ENCODE measurements around the gene ADD2.

DNA sequence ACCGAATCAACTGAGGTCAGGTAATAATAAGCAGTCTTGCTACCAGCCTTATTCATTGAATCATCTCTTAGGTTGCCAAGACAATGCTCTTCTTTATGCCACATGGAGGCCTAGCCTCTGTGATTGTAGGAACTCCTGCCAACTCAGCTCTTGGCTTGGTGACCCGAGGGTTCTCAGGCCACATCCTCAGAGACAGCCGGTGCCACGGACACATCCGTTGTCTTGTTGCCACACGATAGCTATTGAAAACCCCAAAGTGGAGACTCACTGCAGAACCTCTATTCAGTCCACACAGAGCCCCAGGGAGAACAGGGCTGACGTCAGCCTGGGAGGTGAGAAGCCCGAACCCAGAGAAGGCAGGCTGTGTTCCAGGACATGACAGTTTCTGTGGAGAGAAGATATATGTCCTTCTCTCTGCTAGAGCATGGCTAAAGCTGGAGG is 160.9 kb downstream of the ADD2 start:
- TF ChIP-seq, protein P1, sequence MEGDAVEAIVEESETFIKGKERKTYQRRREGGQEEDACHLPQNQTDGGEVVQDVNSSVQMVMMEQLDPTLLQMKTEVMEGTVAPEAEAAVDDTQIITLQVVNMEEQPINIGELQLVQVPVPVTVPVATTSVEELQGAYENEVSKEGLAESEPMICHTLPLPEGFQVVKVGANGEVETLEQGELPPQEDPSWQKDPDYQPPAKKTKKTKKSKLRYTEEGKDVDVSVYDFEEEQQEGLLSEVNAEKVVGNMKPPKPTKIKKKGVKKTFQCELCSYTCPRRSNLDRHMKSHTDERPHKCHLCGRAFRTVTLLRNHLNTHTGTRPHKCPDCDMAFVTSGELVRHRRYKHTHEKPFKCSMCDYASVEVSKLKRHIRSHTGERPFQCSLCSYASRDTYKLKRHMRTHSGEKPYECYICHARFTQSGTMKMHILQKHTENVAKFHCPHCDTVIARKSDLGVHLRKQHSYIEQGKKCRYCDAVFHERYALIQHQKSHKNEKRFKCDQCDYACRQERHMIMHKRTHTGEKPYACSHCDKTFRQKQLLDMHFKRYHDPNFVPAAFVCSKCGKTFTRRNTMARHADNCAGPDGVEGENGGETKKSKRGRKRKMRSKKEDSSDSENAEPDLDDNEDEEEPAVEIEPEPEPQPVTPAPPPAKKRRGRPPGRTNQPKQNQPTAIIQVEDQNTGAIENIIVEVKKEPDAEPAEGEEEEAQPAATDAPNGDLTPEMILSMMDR (conservative IDR thresholded peaks at IDR 0.05; ENCODE audit: low read depth in 2 of 2): no peak
- TF ChIP-seq EZH2 (IDR thresholded peaks at IDR 0.05; ENCODE audit: low read depth, unreplicated experiment) (no peak), EZH2phosphoT487 (IDR thresholded peaks at IDR 0.05; ENCODE audit: unreplicated experiment) (no peak), POLR2AphosphoS5 (IDR thresholded peaks at IDR 0.05; ENCODE audit: low read depth) (no peak), NANOG (IDR thresholded peaks at IDR 0.05; ENCODE audit: borderline replicate concordance) (no peak), STAT1 (IDR thresholded peaks at IDR 0.05; ENCODE audit: unreplicated experiment) (no peak), JUNB (IDR thresholded peaks at IDR 0.05; ENCODE audit: unreplicated experiment) (no peak), ZNF331 (CRISPR knock-in tag; IDR thresholded peaks at IDR 0.05; ENCODE audit: low read depth) (no peak)
- TF ChIP-seq, protein P2, sequence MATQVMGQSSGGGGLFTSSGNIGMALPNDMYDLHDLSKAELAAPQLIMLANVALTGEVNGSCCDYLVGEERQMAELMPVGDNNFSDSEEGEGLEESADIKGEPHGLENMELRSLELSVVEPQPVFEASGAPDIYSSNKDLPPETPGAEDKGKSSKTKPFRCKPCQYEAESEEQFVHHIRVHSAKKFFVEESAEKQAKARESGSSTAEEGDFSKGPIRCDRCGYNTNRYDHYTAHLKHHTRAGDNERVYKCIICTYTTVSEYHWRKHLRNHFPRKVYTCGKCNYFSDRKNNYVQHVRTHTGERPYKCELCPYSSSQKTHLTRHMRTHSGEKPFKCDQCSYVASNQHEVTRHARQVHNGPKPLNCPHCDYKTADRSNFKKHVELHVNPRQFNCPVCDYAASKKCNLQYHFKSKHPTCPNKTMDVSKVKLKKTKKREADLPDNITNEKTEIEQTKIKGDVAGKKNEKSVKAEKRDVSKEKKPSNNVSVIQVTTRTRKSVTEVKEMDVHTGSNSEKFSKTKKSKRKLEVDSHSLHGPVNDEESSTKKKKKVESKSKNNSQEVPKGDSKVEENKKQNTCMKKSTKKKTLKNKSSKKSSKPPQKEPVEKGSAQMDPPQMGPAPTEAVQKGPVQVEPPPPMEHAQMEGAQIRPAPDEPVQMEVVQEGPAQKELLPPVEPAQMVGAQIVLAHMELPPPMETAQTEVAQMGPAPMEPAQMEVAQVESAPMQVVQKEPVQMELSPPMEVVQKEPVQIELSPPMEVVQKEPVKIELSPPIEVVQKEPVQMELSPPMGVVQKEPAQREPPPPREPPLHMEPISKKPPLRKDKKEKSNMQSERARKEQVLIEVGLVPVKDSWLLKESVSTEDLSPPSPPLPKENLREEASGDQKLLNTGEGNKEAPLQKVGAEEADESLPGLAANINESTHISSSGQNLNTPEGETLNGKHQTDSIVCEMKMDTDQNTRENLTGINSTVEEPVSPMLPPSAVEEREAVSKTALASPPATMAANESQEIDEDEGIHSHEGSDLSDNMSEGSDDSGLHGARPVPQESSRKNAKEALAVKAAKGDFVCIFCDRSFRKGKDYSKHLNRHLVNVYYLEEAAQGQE (IDR thresholded peaks at IDR 0.05; ENCODE audit: unreplicated experiment): no peak

Measured in GM23338 (cell line).